OCI-LY7 (cell line): ENCODE results near the gene PRKAG2. TPM values are rescaled to one million over a fixed set of nuclear protein-coding genes. Genes with fewer than 3 reads are reported as not detected.

Experiments used
- BruUV-seq: library from RNA; stranded (reverse); fragments of 400-500 nt; replicated peaks from 2 replicates; lab custom pipeline; 2021; lab: Mats Ljungman, UMichigan
- CTCF ChIA-PET: fragments of 300-600 bp; sonication (Branson Sonifier 250); formaldehyde crosslinking; loops from one replicate; lab custom pipeline; 2022; ENCODE audit warnings: antibody characterized with exemption; ENCODE audit not compliant: unreplicated experiment; lab: Charles Lee
- POLR2A ChIA-PET: fragments of 300-600 bp; sonication (Branson Sonifier 250); formaldehyde crosslinking; loops from one replicate; lab custom pipeline; 2022; ENCODE audit warnings: antibody characterized with exemption; lab: Charles Lee
- DNase-seq: peaks from one replicate; pipeline ENCODE4 v3.0.0-alpha.2; 2015; ENCODE audit warnings: low spot score
- H2AFZ ChIP-seq: fragments of 200-600 bp; sonication (generic), shearing (Covaris generic); 2 replicates; pipeline ENCODE4 v1.6.1; 2014; ENCODE audit warnings: mild to moderate bottlenecking, antibody characterized with exemption, low read length, moderate library complexity
- H3K27ac ChIP-seq: fragments of 200-600 bp; sonication (generic); 2 replicates; pipeline ENCODE4 v1.5.1; 2014; ENCODE audit warnings: mixed run types, low read depth, mild to moderate bottlenecking, moderate library complexity, low read length, inconsistent platforms; ENCODE audit not compliant: poor library complexity, severe bottlenecking
- H3K36me3 ChIP-seq: fragments of 200-600 bp; sonication (generic); 2 replicates; pipeline ENCODE4 v1.6.1; 2014; ENCODE audit warnings: mild to moderate bottlenecking, antibody characterized with exemption, low read length, moderate library complexity, mixed read lengths; ENCODE audit not compliant: insufficient read depth
- H3K4me1 ChIP-seq: fragments of 200-600 bp; sonication (generic); 2 replicates; pipeline ENCODE4 v1.5.1; 2014; ENCODE audit warnings: mild to moderate bottlenecking, low read length; ENCODE audit not compliant: insufficient read depth, poor library complexity, severe bottlenecking
- H3K4me2 ChIP-seq: fragments of 200-600 bp; sonication (generic); 2 replicates; pipeline ENCODE4 v1.6.1; 2014; ENCODE audit warnings: mild to moderate bottlenecking, low read length
- H3K4me3 ChIP-seq: fragments of 200-600 bp; sonication (generic); 2 replicates; pipeline ENCODE4 v1.5.1; 2014; ENCODE audit warnings: mild to moderate bottlenecking, low read depth, low read length; ENCODE audit not compliant: poor library complexity, severe bottlenecking
- H3K79me2 ChIP-seq: fragments of 200-600 bp; sonication (generic); 2 replicates; pipeline ENCODE4 v1.6.1; 2016; ENCODE audit warnings: low read depth, mild to moderate bottlenecking, low read length, moderate library complexity, mixed read lengths; ENCODE audit not compliant: insufficient read depth
- H3K9me2 ChIP-seq: fragments of 200-600 bp; sonication (generic); 2 replicates; pipeline ENCODE4 v1.6.1; 2016; ENCODE audit warnings: mild to moderate bottlenecking, low read length, mixed read lengths; ENCODE audit not compliant: insufficient read depth
- H3K9me3 ChIP-seq: fragments of 200-600 bp; sonication (generic); 2 replicates; pipeline ENCODE4 v1.6.1; 2014; ENCODE audit warnings: mild to moderate bottlenecking, mixed run types, low read length, mixed read lengths
- H4K20me1 ChIP-seq: fragments of 200-600 bp; sonication (generic); 2 replicates; pipeline ENCODE4 v1.6.1; 2014; ENCODE audit warnings: mild to moderate bottlenecking, antibody characterized with exemption, low read length, moderate library complexity, mixed read lengths; ENCODE audit not compliant: insufficient read depth
- CTCF ChIP-seq: fragments of 200-600 bp; sonication (generic); conservative IDR thresholded peaks from 2 replicates; pipeline ENCODE4 v1.5.1; 2014; ENCODE audit warnings: mild to moderate bottlenecking, antibody characterized with exemption, low read length, moderate library complexity, mixed read lengths
- EZH2phosphoT487 ChIP-seq: fragments of 200-600 bp; sonication (generic); IDR thresholded peaks from 2 replicates; pipeline ENCODE4 v1.6.1; 2018; ENCODE audit warnings: low read depth, borderline replicate concordance, mild to moderate bottlenecking, mixed run types, antibody characterized with exemption, low read length, moderate library complexity, mixed read lengths
- intact Hi-C: fragments of 100-400 bp; cut with micrococcal nuclease; formaldehyde crosslinking; loops from one replicate; pipeline ENCODE4 v1.10.0; 2022; ENCODE audit not compliant: unreplicated experiment
- total RNA-seq, 2 experiments: library from RNA; depleted of rRNA in 1 of 2; stranded (reverse); fragments of >200 nt in 1 of 2; shearing (Covaris generic) in 1 of 2; gene quantifications; 2 replicates each; pipeline ENCODE4 v1.2.3, GENCODE V29; 2014 to 2022

PRKAG2 gene
- total RNA-seq, 2 experiments from 2014 or later, result 1.2 to 5.1 TPM

- Histone ChIP-seq H3K27ac (no peak overlapping the region), H2AFZ (no peak overlapping the region), H3K4me2 (no peak overlapping the region), H3K9me2 (no peaks in the 10 kb centered on the region), H3K9me3 (no peaks in the 10 kb centered on the region), H3K79me2 (no peaks in the 10 kb centered on the region), H3K36me3 (no peaks in the 10 kb centered on the region), H3K4me1 (no peaks in the 10 kb centered on the region), H3K4me3 (no peak overlapping the region), H4K20me1 (no peaks in the 10 kb centered on the region)
- no peak for TF ChIP-seq CTCF
- TF ChIP-seq EZH2phosphoT487, result no peak
- no TSS peak for BruUV-seq
- no peak for DNase-seq
- intact Hi-C loops, result no loop called here
- CTCF ChIA-PET, result no interaction called here
- POLR2A ChIA-PET, result interaction anchor here (0.7 to 1.0 kb wide), 2 partner anchors 10 to 11 kb away, joined by 3 to 5 read pairs; no protein-coding TSS in a partner anchor
Observed at GRCh38 chr7:151652111-151652510, 224.8 kb downstream of the PRKAG2 start.

GRCh38 chr7:151650161-151650560, 226.8 kb downstream of the PRKAG2 start:
- CTCF ChIA-PET, result no interaction called here
- TF ChIP-seq CTCF (no peak), EZH2phosphoT487 (no peak)

GRCh38 chr7:151648429-151648828, 228.5 kb downstream of the PRKAG2 start:
- intact Hi-C loops, result no loop called here
- no peak for TF ChIP-seq CTCF
- no peak for TF ChIP-seq EZH2phosphoT487
- ChIA-PET POLR2A (no interaction called here), CTCF (no interaction called here)
- Histone ChIP-seq H3K9me3 (no peaks in the 10 kb centered on the region), H3K27ac (no peak overlapping the region), H3K4me3 (no peak overlapping the region), H3K9me2 (no peaks in the 10 kb centered on the region), H2AFZ (no peak overlapping the region), H3K4me1 (no peaks in the 10 kb centered on the region), H3K79me2 (no peaks in the 10 kb centered on the region), H4K20me1 (no peaks in the 10 kb centered on the region), H3K36me3 (no peaks in the 10 kb centered on the region), H3K4me2 (no peak overlapping the region)
- no peak for DNase-seq
- BruUV-seq, result no TSS peak

More at GRCh38 chr7:151650161-151650560, 226.8 kb downstream of the PRKAG2 start:
- Histone ChIP-seq H3K36me3 (no peaks in the 10 kb centered on the region), H3K4me2 (no peak overlapping the region), H3K79me2 (no peaks in the 10 kb centered on the region), H3K4me3 (no peak overlapping the region), H2AFZ (no peak overlapping the region), H3K9me2 (no peaks in the 10 kb centered on the region), H3K27ac (no peak overlapping the region), H3K4me1 (no peaks in the 10 kb centered on the region), H3K9me3 (no peaks in the 10 kb centered on the region), H4K20me1 (no peaks in the 10 kb centered on the region)
- BruUV-seq, result no TSS peak
- intact Hi-C loops, result no loop called here
- POLR2A ChIA-PET, result no interaction called here
- DNase-seq, result no peak
